ENCODE measurements around the gene TMEM95.

GRCh38 chr17:7357381-7357780 is 2.4 kb downstream of the TMEM95 start:
- TF ChIP-seq CTCF (IDR thresholded peaks at IDR 0.05; ENCODE audit: borderline replicate concordance, extremely low read depth, low read length, poor library complexity, severe bottlenecking): no peak
- TF ChIP-seq EZH2 (IDR thresholded peaks at IDR 0.05; ENCODE audit: borderline replicate concordance, low read depth, low read length, severe bottlenecking): no peak

Measured in DND-41 (cell line).